ENCODE measurements around the gene P3H4. TPM values are rescaled to one million over a fixed set of nuclear protein-coding genes. Genes with fewer than 3 reads are reported as not detected.

Gene P3H4
- total RNA-seq, 1 experiment from 2014 or later: 36.4 TPM

DNA sequence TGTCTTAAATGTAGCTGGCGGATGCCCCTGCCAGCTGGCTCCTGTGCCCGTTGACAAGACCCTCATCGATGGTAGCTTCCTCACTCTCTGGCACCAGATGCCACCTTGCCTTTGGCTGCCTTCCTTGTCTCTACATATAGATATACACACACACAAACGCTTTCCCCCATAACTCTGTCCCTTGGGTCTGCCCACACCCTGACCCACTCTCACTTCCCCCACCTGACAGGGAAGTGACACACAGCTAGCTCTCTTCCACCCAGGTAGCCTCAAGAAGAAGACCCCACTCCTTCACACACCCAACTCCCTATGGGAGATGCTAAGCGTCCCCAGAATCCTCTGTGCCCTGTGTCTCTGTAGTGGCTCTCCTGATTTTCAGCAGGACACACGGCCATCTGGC, 50.9 kb downstream of the P3H4 start:
- H3K27ac Mint-ChIP-seq (ENCODE audit: low read depth, unreplicated experiment): no peak overlapping the region
- no TSS peak for BruUV-seq (replicated peaks)

DNA sequence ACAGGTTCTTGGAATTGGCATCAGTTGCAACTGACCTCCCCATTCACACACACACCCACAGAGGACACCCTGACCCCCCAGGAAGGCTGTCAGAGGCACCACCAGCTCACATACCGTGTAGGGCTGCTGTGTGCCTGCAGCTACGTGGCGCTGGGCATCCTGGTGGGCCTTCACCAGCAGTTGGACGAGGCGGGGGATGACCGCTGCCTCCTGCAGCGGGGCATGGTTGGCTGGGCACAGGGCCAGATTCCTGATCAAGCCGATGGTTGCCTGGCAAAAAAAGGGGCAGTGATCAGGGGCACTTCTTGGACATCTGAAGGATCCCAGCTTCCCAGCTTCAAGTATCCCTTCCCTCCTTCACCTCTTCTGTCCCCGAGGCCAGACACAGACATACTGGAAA, 53.1 kb downstream of the P3H4 start:
- intact Hi-C loops (cut with micrococcal nuclease): no loop called here
- Mint-ChIP-seq H3K27me3 (ENCODE audit: insufficient read depth, unreplicated experiment) (no peaks in the 10 kb centered on the region), H3K36me3 (ENCODE audit: insufficient read depth, unreplicated experiment) (peaks cover 97% of the 10 kb centered on the region), H3K4me1 (ENCODE audit: insufficient read depth, unreplicated experiment) (no peaks in the 10 kb centered on the region), H3K9me3 (ENCODE audit: unreplicated experiment) (no peaks in the 10 kb centered on the region), H3K27ac (ENCODE audit: low read depth, unreplicated experiment) (no peak overlapping the region), H3K4me3 (ENCODE audit: unreplicated experiment) (no peak overlapping the region)
- TF ChIP-seq CTCF (IDR thresholded peaks at IDR 0.05; ENCODE audit: unreplicated experiment): no peak
- ChIA-PET POLR2A (interaction anchor here (1.2 kb wide), 1 partner anchor 42 kb away, joined by 4 read pairs; no protein-coding TSS in a partner anchor), CTCF (interaction anchor here (1.0 kb wide), 1 partner anchor 53 kb away, joined by 3 read pairs; the partner anchor contains the start of gene P3H4)
- BruUV-seq (replicated peaks): no TSS peak
- no peak for DNase-seq (ENCODE audit: unreplicated experiment)

More for the DNA sequence above, 50.9 kb downstream of the P3H4 start:
- intact Hi-C loops (cut with micrococcal nuclease): no loop called here
- H3K4me1 Mint-ChIP-seq (ENCODE audit: insufficient read depth, unreplicated experiment): no peaks in the 10 kb centered on the region
- TF ChIP-seq CTCF (IDR thresholded peaks at IDR 0.05; ENCODE audit: unreplicated experiment): no peak
- H3K9me3 Mint-ChIP-seq (ENCODE audit: unreplicated experiment): no peaks in the 10 kb centered on the region
- H3K27me3 Mint-ChIP-seq (ENCODE audit: insufficient read depth, unreplicated experiment): no peaks in the 10 kb centered on the region
- POLR2A ChIA-PET: interaction anchor here (1.9 kb wide), 1 partner anchor 32 kb away, joined by 4 read pairs; no protein-coding TSS in a partner anchor
- no peak overlapping the region for H3K4me3 Mint-ChIP-seq (ENCODE audit: unreplicated experiment)
- CTCF ChIA-PET: interaction anchor here (0.7 to 2.5 kb wide), 3 partner anchors 23 to 104 kb away, joined by 3 to 11 read pairs (median 6); partner anchors contain the start of gene KLHL11
- peaks cover 100% of the 10 kb centered on the region for H3K36me3 Mint-ChIP-seq (ENCODE audit: insufficient read depth, unreplicated experiment)
- DNase-seq (ENCODE audit: unreplicated experiment): no peak

GRCh38 chr17:41754066-41754465, 57.7 kb downstream of the P3H4 start:
- no peak overlapping the region for H3K27ac Mint-ChIP-seq (ENCODE audit: low read depth, unreplicated experiment)
- no peaks in the 10 kb centered on the region for H3K4me1 Mint-ChIP-seq (ENCODE audit: insufficient read depth, unreplicated experiment)
- ChIA-PET CTCF (interaction anchor here (1.3 kb wide), 1 partner anchor 31 kb away, joined by 5 read pairs; no protein-coding TSS in a partner anchor), POLR2A (interaction anchor here (0.6 to 5.0 kb wide), 4 partner anchors 32 to 163 kb away, joined by 3 to 27 read pairs (median 6); partner anchors contain the start of genes JUP and KLHL11)
- BruUV-seq (replicated peaks): no TSS peak
- intact Hi-C loops (cut with micrococcal nuclease): no loop called here
- H3K4me3 Mint-ChIP-seq (ENCODE audit: unreplicated experiment): no peak overlapping the region
- no peak for DNase-seq (ENCODE audit: unreplicated experiment)
- no peaks in the 10 kb centered on the region for H3K27me3 Mint-ChIP-seq (ENCODE audit: insufficient read depth, unreplicated experiment)
- H3K36me3 Mint-ChIP-seq (ENCODE audit: insufficient read depth, unreplicated experiment): peaks cover 78% of the 10 kb centered on the region
- no peaks in the 10 kb centered on the region for H3K9me3 Mint-ChIP-seq (ENCODE audit: unreplicated experiment)
- no peak for TF ChIP-seq CTCF (IDR thresholded peaks at IDR 0.05; ENCODE audit: unreplicated experiment)

Other genes with a start within 250 kb of the P3H4 start
- 0.21 and 0.27 TPM in 2 replicates for gene KRT9, start 239.9 kb downstream of the P3H4 start, total RNA-seq (2022)
- gene KRT14, start 225.1 kb downstream of the P3H4 start, total RNA-seq (2022): 696 and 1,755 TPM in 2 replicates
- 74.5 and 109 TPM in 2 replicates for gene KRT16, start 199.2 kb downstream of the P3H4 start, total RNA-seq (2022)
- gene KRT17, start 187.4 kb downstream of the P3H4 start, total RNA-seq (2022): 1,990 and 4,105 TPM in 2 replicates
- gene EIF1, start 123.1 kb downstream of the P3H4 start, total RNA-seq (2022): 1,945 and 2,169 TPM in 2 replicates
- gene GAST, start 99.6 kb downstream of the P3H4 start, total RNA-seq (2022): not detected in 2 replicates
- gene HAP1, start 77.3 kb downstream of the P3H4 start, total RNA-seq (2022): 0.37 and 0.49 TPM in 2 replicates
- 112 and 131 TPM in 2 replicates for gene JUP, start 25.2 kb downstream of the P3H4 start, total RNA-seq (2022)
- 142 and 159 TPM in 2 replicates for gene FKBP10, start 1.1 kb upstream of the P3H4 start, total RNA-seq (2022)
- gene NT5C3B, start 24.3 kb upstream of the P3H4 start, total RNA-seq (2022): 59.8 and 65.1 TPM in 2 replicates
- gene KLHL10, start 25.9 kb upstream of the P3H4 start, total RNA-seq (2022): not detected in 2 replicates
- gene KLHL11, start 53.5 kb upstream of the P3H4 start, total RNA-seq (2022): 19.1 and 22.3 TPM in 2 replicates
- gene ACLY, start 107.0 kb upstream of the P3H4 start, total RNA-seq (2022): 67.7 and 67.9 TPM in 2 replicates
- 0.96 and 1.3 TPM in 2 replicates for gene ODAD4, start 118.7 kb upstream of the P3H4 start, total RNA-seq (2022)
- gene CNP, start 154.8 kb upstream of the P3H4 start, total RNA-seq (2022): 42.6 and 46.2 TPM in 2 replicates
- gene DNAJC7, start 205.5 kb upstream of the P3H4 start, total RNA-seq (2022): 112 and 130 TPM in 2 replicates
- gene NKIRAS2, start 208.1 kb upstream of the P3H4 start, total RNA-seq (2022): 34.1 and 40.0 TPM in 2 replicates
- gene C17orf113, start 238.7 kb upstream of the P3H4 start, total RNA-seq (2022): 0.72 and 0.81 TPM in 2 replicates

Data from MCF 10A (cell line).